A673 (cell line): ENCODE results near the gene DDR1.

ENCODE experiments used
- CTCF ChIP-seq: fragments of 300-800, 200-600 bp; sonication (generic); conservative IDR thresholded peaks from 2 replicates; pipeline ENCODE4 v1.5.1; 2017; ENCODE audit warnings: low read depth, mild to moderate bottlenecking, antibody characterized with exemption, low read length, moderate library complexity, mixed read lengths
- EZH2 ChIP-seq: fragments of 200-600 bp; sonication (generic); IDR thresholded peaks from 2 replicates; pipeline ENCODE4 v1.6.1; 2017; ENCODE audit warnings: borderline replicate concordance, low read depth, mild to moderate bottlenecking, mixed read lengths, antibody characterized with exemption, low read length; ENCODE audit not compliant: poor library complexity, severe bottlenecking

GRCh38 chr6:30882759-30883684 is 1.3 kb upstream of the DDR1 start:
- TF ChIP-seq CTCF: no peak
- no peak for TF ChIP-seq EZH2
